BLaER1 treated with 17β-estradiol and CSF1 and Interleukin-3, amounts not matched to agents 10 nM and 100 nM (cell line): Measurements from ENCODE around the gene RIOX2.
A peak's percentile ranks its signal among the peaks of the same experiment; 100 is the strongest.
"Not testable (repeated sequence)": the region's sequence is repeated elsewhere in the genome, so short reads cannot be mapped to it uniquely, and the experiment has no call there.

Experiments used
- H3K27ac ChIP-seq, 11 experiments: shearing (Covaris generic); formaldehyde crosslinking; 2 replicates each; pipeline ENCODE4 v1.8.1; 2022
- H3K27me3 ChIP-seq, 11 experiments: shearing (Covaris generic); formaldehyde crosslinking; 2 replicates each; pipeline ENCODE4 v1.8.1; 2022
- H3K36me3 ChIP-seq, 11 experiments: shearing (Covaris generic); formaldehyde crosslinking; 2 replicates each; pipeline ENCODE4 v1.8.1; 2022
- H3K4me1 ChIP-seq, 10 experiments: shearing (Covaris generic); formaldehyde crosslinking; 2 replicates each; pipeline ENCODE4 v1.8.1; 2022
- H3K4me2 ChIP-seq, 11 experiments: shearing (Covaris generic); formaldehyde crosslinking; 2 replicates each; pipeline ENCODE4 v1.8.1; 2022
- H3K4me3 ChIP-seq, 10 experiments: shearing (Covaris generic); formaldehyde crosslinking; 2 replicates each; pipeline ENCODE4 v1.8.1; 2022
- H3K9ac ChIP-seq, 11 experiments: shearing (Covaris generic); formaldehyde crosslinking; 2 replicates each; pipeline ENCODE4 v1.8.1; 2022
- H3K9me3 ChIP-seq, 11 experiments: shearing (Covaris generic); formaldehyde crosslinking; replicated peaks in 1 of 11; 2 replicates each; pipeline ENCODE4 v1.8.1; 2022
- H4K20me1 ChIP-seq, 11 experiments: shearing (Covaris generic); formaldehyde crosslinking; 2 replicates each; pipeline ENCODE4 v1.8.1; 2022
- Cebpa-rat ChIP-seq, 11 experiments: shearing (Covaris generic); IDR thresholded peaks; 2 replicates each; pipeline ENCODE4 v1.8.1; 2022

Gene RIOX2

DNA sequence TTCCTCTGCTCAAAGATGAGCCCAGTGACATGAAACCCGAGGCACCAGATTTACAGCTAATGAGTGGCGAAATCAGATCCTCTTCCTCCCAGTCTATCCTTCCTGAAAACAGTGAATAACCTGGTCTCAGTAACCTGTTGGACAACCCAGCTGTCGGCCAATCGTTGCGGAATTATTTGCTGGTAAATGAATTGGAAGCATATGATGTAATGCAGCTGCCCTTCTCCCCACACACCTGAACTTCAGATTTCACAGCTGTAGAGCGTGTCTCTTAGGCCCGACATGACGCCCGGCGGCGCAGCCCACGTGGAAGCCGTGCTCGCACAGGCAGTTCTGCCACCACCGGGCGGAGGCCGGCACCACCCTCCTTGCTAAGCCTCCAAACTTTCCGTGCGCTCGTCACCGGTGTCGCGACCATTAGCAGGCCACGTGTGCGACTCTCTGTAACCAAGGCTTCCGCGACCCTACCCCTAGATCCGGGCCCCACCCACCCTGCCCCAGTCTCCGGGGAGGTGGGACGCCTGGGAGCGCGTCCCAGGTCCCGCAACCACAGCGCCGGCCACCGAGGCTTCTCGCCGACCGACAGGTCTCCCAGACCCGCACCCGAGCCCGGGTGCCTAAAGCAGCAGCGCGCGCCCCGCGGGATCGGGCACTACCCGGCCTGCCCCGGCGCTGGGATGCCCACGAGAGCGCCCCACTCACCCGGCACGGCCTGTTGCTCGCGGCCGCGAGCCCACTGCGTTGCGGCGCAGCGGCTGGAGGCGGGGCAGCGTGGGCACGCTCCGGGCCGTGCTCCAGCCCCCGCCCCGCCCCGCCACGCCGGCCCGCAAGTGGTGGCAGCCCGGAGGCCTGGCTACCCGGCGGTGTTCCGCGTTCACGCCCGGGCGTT is at the start of gene RIOX2:
Gene RIOX2 (minus strand): TSS at position 753 of the 889 bp plus-strand sequence. CDS start 4,838 bp downstream, outside the sequence.
- Histone ChIP-seq H3K4me3 (peak within 1 kb of the TSS; percentile 60 to 79 (median 70)), H3K4me1 (peaks cover 24 to 50% (median 41%) of the 10 kb centered on the region in 10 experiments), H3K27ac (peak within 1 kb of the TSS; percentile 62 to 88 (median 80); a peak in 21 of 22 replicates), H3K27me3 (no peaks in the 10 kb centered on the region), H3K9me3 (no peaks in the 10 kb centered on the region), H4K20me1 (peaks cover 0 to 32% (median 6%) of the 10 kb centered on the region in 11 experiments; a peak in 6 of 22 replicates), H3K9ac (peak within 1 kb of the TSS; percentile 74 to 89 (median 85)), H3K4me2 (peak within 1 kb of the TSS; percentile 72 to 95 (median 85)), H3K36me3 (peaks cover 6 to 14% (median 8%) of the 10 kb centered on the region in 11 experiments; a peak in 21 of 22 replicates)
- no peak for TF ChIP-seq Cebpa-rat (IDR thresholded peaks at IDR 0.05)

DNA sequence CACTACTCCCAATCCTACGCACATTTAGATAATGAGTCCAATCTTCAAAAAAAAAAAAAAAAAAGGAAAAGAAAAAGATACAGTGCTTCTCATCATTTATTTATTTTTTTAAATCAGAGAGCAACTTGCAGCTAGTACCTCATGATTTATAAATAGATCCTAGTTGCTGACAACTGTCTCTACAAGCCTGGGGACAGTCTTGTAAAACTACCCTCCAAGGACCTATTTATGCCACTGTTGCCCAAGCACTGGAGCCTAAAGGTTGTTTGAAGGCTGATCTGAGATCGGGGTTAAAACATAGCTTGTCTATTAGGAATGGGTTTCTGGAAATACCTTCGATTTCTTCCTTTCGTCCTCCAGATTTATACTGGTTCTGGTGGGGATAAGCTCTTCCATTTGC is 48.2 kb upstream of the RIOX2 start:
- no peak overlapping the region for H3K4me2 ChIP-seq
- H3K4me1 ChIP-seq: no peaks in the 10 kb centered on the region
- no peaks in the 10 kb centered on the region for H3K36me3 ChIP-seq
- no peaks in the 10 kb centered on the region for H3K9me3 ChIP-seq
- no peaks in the 10 kb centered on the region for H4K20me1 ChIP-seq
- TF ChIP-seq Cebpa-rat (IDR thresholded peaks at IDR 0.05): no peak
- no peaks in the 10 kb centered on the region for H3K27me3 ChIP-seq
- H3K4me3 ChIP-seq: no peak overlapping the region
- no peak overlapping the region for H3K9ac ChIP-seq
- H3K27ac ChIP-seq: no peak overlapping the region

DNA sequence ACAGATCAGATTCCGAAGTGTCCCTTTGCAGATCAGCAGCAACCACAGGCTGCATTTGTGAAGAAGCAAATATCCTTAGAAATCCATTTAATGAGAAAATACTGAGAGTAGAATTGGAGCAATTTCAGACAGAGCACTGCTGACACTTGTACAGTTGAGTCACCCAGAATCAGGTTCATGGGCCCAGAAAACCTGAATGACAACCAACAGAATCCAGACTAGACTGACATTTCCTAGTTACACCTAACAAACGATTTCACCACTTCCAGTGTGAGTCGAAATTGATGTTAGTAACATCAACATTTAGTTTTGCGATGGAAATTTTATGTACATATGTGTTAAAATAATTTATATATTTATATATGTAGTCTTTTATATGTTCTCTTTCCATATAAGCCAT is 46.1 kb upstream of the RIOX2 start:
- no peak for TF ChIP-seq Cebpa-rat (IDR thresholded peaks at IDR 0.05)
- Histone ChIP-seq H3K27me3 (no peaks in the 10 kb centered on the region), H3K9ac (no peak overlapping the region), H3K4me3 (no peak overlapping the region), H3K36me3 (no peaks in the 10 kb centered on the region), H3K27ac (no peak overlapping the region), H3K4me2 (no peak overlapping the region), H3K4me1 (peaks cover 0 to 14% (median 0%) of the 10 kb centered on the region in 10 experiments; a peak in 5 of 20 replicates), H4K20me1 (no peaks in the 10 kb centered on the region), H3K9me3 (no peaks in the 10 kb centered on the region)

GRCh38 chr3:98014268-98014585 is 42.0 kb upstream of the RIOX2 start:
- Histone ChIP-seq H4K20me1 (no peaks in the 10 kb centered on the region), H3K4me1 (peaks cover 0 to 25% (median 0%) of the 10 kb centered on the region in 10 experiments; a peak in 8 of 20 replicates), H3K9ac (no peak overlapping the region), H3K27ac (no peak overlapping the region), H3K4me2 (peak overlapping the region in 2 of 11 experiments; percentile 61 to 67; a peak in 4 of 22 replicates), H3K4me3 (no peak overlapping the region), H3K36me3 (no peaks in the 10 kb centered on the region), H3K27me3 (no peaks in the 10 kb centered on the region), H3K9me3 (no peaks in the 10 kb centered on the region)
- TF ChIP-seq Cebpa-rat (IDR thresholded peaks at IDR 0.05): no peak

DNA sequence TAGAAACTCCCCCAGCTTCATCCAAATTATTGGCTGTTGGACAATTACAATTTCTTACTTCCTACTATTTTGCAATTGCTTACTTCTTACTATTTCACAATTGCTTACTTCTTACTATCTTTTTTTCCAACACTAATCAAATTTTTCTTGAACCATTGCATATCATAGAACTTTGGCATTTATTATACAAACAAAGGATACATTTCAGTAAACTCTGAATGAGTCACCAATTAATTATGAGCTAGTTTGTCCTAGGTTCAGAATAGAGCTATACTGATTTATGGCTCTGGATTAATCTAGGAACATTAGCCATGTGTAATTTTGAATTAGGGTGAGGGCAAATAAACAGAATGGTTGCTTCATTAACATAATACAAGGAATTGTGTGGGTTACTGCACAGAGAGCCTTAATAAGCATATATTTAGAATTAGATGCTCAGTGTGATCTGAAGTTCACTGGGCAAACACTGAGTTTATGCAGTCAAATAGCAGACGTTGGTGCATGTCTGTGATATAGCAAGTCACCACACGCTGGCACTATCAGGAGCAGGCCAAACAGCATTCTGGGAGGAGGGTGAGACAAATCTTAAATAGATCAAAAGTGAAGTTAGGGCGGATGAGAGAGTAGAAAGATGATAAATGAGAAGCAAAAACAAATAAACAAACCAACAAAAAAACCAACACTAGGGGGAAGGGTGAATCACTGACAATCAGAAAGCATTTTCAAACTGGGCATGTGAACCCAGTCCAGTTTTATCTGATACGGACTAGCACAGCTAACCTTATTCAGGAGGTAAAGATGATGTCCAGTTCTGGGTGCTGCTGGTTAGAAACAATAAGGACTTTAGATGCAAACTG is 41.4 kb upstream of the RIOX2 start:
- no peak for TF ChIP-seq Cebpa-rat (IDR thresholded peaks at IDR 0.05)
- Histone ChIP-seq H3K4me3 (no peak overlapping the region), H3K9me3 (no peaks in the 10 kb centered on the region), H3K36me3 (no peaks in the 10 kb centered on the region), H3K4me2 (peak overlapping the region in 2 of 11 experiments; percentile 61 to 67; a peak in 4 of 22 replicates), H4K20me1 (no peaks in the 10 kb centered on the region), H3K9ac (no peak overlapping the region), H3K27ac (peak overlapping the region in 1 of 11 experiments; percentile 36; a peak in 2 of 22 replicates), H3K4me1 (peaks cover 0 to 25% (median 5%) of the 10 kb centered on the region in 10 experiments; a peak in 8 of 20 replicates), H3K27me3 (no peaks in the 10 kb centered on the region)

DNA sequence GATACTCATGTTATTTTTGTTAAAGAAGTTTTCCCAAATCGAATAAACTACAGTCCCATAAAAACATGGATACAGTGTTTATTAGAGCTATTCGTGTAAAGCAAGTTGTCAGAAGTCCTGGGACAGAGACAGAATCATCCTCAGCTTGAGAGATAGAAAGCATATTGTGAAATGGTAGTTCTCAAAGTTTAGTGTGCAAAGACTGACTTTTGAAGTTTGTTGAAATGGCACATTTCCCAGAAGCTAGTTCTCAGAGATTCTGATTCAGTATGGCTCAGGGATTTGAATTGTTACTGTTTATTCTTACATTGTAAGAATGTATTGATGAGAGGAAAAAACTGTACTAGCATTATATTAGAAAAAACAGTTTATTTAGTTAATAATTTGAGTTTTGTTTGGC is 40.7 kb upstream of the RIOX2 start:
- Histone ChIP-seq H3K9me3 (no peaks in the 10 kb centered on the region), H3K4me3 (no peak overlapping the region), H3K4me1 (peaks cover 0 to 25% (median 5%) of the 10 kb centered on the region in 10 experiments; a peak in 9 of 20 replicates), H3K27me3 (no peaks in the 10 kb centered on the region), H4K20me1 (no peaks in the 10 kb centered on the region), H3K9ac (no peak overlapping the region), H3K27ac (peak overlapping the region in 2 of 11 experiments; percentile 22 to 30; a peak in 1 of 22 replicates), H3K4me2 (peak overlapping the region in 2 of 11 experiments; percentile 61 to 67; a peak in 3 of 22 replicates), H3K36me3 (no peaks in the 10 kb centered on the region)
- TF ChIP-seq Cebpa-rat (IDR thresholded peaks at IDR 0.05): no peak

DNA sequence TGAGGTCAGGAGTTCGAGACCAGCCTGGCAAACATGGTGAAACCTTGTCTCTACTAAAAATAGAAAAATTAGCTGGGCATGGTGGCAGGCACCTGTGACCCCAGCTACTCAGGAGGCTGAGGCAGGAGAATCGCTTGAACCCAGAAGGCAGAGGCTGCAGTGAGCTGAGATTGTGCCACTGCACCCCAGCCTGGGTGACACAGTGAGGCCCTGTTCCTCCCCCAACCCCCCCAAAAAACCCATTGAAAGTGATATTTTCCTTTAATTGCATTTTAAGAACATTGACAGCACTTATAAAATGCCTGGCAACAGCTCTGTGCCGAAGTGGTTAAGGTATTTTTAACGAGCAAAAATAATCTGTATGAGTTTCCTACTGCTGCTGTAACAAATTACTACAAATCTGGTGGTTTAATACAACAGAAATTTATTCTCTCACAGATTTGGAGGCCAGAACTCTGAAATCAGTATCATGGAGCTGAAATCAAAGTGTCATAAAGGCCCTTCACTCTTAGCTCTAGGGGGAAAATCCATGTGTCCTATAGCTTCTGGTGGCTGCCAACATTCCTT is 38.7 kb upstream of the RIOX2 start:
- H3K9me3 ChIP-seq, H3K27ac ChIP-seq, H3K27me3 ChIP-seq, H3K4me3 ChIP-seq, H3K9ac ChIP-seq, H3K4me2 ChIP-seq, H3K36me3 ChIP-seq, H4K20me1 ChIP-seq: not testable (repeated sequence)
- H3K4me1 ChIP-seq: peaks cover 0 to 25% (median 5%) of the 10 kb centered on the region in 10 experiments; a peak in 9 of 20 replicates

DNA sequence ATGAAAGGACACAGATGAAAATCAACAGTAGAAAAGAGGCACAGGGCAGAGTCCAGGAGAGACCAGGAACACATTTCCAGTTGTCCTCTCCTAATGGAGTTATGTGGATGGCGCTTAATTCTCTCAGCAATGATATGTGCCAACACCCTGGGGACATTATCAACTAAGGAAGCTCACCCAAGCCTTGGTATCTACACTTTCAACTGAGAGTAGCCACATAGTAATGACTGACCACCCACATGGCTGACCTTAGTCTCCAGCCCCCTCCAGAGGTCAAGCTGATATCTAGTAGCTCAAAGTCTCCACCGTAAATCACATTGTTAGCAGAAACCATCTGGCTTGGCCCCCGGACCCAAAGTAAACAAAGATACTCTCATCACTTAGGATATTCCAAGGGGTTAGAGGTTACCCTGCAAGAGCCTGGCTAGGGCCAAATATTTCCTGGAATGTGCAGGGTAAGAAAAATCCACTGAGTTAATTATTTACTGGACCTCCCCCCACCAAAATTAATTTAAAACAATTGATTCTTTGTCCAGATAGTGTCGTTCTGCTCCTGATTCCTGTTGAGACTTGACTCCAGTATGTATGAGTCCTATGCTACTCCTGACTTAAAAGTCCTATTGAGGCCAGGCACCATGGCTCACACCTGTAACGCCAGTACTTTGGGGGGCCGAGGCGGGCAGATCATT is 38.1 kb upstream of the RIOX2 start:
- Histone ChIP-seq H3K4me2 (no peak overlapping the region), H3K4me1 (peaks cover 0 to 25% (median 5%) of the 10 kb centered on the region in 10 experiments; a peak in 9 of 20 replicates), H3K27ac (no peak overlapping the region), H3K36me3 (no peaks in the 10 kb centered on the region), H4K20me1 (no peaks in the 10 kb centered on the region), H3K9me3 (no peaks in the 10 kb centered on the region), H3K4me3 (no peak overlapping the region), H3K27me3 (no peaks in the 10 kb centered on the region; a peak in 1 of 22 replicates), H3K9ac (no peak overlapping the region)
- no peak for TF ChIP-seq Cebpa-rat (IDR thresholded peaks at IDR 0.05)
